GM19324 (cell line): Measurements from ENCODE around the gene PACSIN2.

Source experiments
- ATAC-seq: cut with Tn5 transposase; IDR thresholded peaks from one replicate; pipeline ENCODE4 v1.9.1; 2021; ENCODE audit warnings: mild to moderate bottlenecking, moderate library complexity; ENCODE audit not compliant: unreplicated experiment, low FRiP score

The PACSIN2 gene

DNA sequence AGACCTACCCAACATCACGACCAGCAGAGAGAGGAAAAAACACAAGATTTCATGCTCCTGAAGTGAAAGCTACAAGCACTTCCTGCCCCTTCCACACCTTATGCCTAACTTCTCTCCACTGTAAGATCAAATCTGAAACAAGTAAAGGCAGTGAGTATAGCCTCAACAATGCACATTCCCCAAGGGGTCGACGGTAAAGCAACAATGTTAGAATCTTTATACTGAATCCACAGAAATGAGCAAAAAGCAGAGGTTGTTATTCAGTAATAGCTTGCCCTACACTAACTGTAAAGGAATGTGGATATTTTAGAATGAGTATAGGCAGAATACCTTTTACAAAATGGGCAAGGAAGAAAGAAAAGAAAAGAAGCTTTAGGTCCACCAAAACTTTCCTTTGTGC, 173.5 kb downstream of the PACSIN2 start:
- no peak for ATAC-seq

GRCh38 chr22:42837556-42837955, 177.4 kb downstream of the PACSIN2 start:
- no peak for ATAC-seq

DNA sequence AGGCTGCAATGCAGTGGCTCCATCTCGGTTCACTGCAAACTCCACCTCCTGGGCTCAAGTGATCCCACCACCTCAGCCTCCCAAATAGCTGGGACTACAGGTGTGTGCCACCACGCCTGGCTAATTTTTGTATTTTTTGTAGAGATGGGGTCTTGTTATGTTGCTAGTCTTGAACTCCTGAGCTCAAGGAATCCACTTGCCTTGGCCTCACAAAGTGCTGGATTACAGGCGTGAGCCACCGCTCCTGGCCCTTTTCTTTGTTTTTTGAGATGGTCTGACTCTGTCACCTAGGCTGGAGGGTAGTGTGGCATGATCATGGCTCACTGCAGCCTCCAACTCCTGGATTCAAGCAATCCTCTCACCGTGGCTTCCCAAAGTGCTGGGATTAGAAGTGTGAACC, 178.9 kb downstream of the PACSIN2 start:
- ATAC-seq: no peak

- no peak for ATAC-seq
Measured at GRCh38 chr22:42834177-42834949, 180.6 kb downstream of the PACSIN2 start.

GRCh38 chr22:42833104-42833503, 181.8 kb downstream of the PACSIN2 start:
- no peak for ATAC-seq

GRCh38 chr22:42831712-42832111, 183.2 kb downstream of the PACSIN2 start:
- ATAC-seq: no peak

GRCh38 chr22:42830161-42830560, 184.8 kb downstream of the PACSIN2 start:
- ATAC-seq: no peak

DNA sequence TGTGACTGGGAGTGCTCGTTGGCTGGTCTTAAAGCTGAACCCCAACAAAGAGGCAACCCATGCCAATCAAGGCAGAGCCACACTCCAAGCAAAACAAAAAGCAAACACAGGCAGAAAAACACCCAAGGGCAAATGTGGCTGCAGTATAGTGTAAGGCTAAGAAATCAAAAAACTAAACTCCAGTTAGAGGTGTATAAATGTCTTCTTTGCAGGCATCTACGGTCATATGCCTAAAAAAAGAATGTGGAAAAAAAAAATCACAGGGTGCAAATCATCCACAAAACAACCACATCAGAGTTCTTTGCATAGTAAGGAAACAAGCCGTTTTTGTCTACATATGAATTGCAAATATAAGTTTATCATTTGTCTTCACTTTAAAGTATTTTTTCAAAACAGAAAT, 185.6 kb downstream of the PACSIN2 start:
- ATAC-seq: no peak

GRCh38 chr22:42825796-42826195, 189.2 kb downstream of the PACSIN2 start:
- ATAC-seq: no peak

GRCh38 chr22:42821386-42821785, 193.6 kb downstream of the PACSIN2 start:
- ATAC-seq: no peak

DNA sequence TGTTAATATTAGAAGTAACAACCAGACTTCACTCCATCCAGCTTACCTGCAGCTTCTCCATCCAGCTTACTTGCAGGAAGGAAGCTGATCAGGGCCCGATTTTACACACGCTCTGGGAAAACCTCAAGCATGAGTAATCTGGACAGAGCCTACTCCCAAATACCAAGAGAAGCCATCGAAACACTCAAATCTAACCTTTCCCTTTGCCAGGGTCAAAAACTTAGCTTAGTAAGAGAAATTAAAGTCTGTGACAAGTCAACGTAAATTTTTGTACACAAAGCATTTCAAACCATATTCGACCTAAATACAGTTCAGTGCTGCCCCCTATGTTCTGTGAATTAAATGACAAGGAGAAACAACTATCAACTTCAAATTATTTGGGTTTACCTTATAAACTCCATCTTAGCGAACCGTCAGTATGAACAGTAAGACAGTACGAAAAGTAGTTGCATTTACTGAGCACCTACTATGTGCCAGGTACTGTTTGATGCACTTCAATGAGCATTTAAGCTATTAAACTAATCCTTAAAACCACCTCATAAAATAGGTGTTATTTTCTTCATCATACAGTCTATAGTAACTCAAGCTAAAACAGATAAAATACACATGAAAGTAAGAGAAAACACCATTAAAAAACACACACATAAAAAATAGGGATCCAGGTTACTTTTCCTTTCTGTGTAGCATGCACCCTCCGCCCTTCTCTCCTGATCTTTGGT, 194.7 kb downstream of the PACSIN2 start:
- ATAC-seq: no peak
